HL-60 (cell line): ENCODE data around the gene CDH2.

ENCODE experiments used
- DNase-seq, 2 experiments: peaks; one replicate each; pipeline ENCODE4 v3.0.0-alpha.2; 2010 to 2020; ENCODE audit warnings: low read depth in 1 of 2, low spot score in 1 of 2
- H3K27ac ChIP-seq: fragments of 250-450 bp; sonication (Bioruptor Pico); replicated peaks from 2 replicates; pipeline ENCODE4 v1.5.1; 2020; ENCODE audit warnings: mild to moderate bottlenecking, moderate library complexity
- H3K27me3 ChIP-seq: fragments of 250-450 bp; sonication (Bioruptor Pico); 2 replicates; pipeline ENCODE4 v1.5.1; 2021; ENCODE audit warnings: mild to moderate bottlenecking, moderate library complexity; ENCODE audit not compliant: insufficient read depth, poor library complexity, severe bottlenecking
- H3K4me3 ChIP-seq: replicated peaks from 2 replicates; pipeline ENCODE4 v1.5.1; 2011; ENCODE audit warnings: mild to moderate bottlenecking, control low read depth, low read length; ENCODE audit not compliant: insufficient read depth
- GABPA ChIP-seq: IDR thresholded peaks from 2 replicates; pipeline ENCODE4 v1.6.1; 2012; ENCODE audit warnings: low read depth
- POLR2AphosphoS5 ChIP-seq: IDR thresholded peaks from 2 replicates; pipeline ENCODE4 v1.6.1; 2012; ENCODE audit warnings: low read depth
- SPI1 ChIP-seq: IDR thresholded peaks from 2 replicates; pipeline ENCODE4 v1.6.1; 2012; ENCODE audit warnings: low read depth, mild to moderate bottlenecking, borderline replicate concordance
- TF ChIP-seq, protein P1 (sequence below): IDR thresholded peaks from 2 replicates; pipeline ENCODE4 v1.6.1; 2012; ENCODE audit warnings: low read depth; ENCODE audit not compliant: insufficient replicate concordance
- TF ChIP-seq, protein P2 (sequence below): IDR thresholded peaks from one replicate; pipeline ENCODE4 v1.5.1; 2011; ENCODE audit warnings: low read length, control low read depth, inconsistent platforms; ENCODE audit not compliant: insufficient read depth

The CDH2 gene

DNA sequence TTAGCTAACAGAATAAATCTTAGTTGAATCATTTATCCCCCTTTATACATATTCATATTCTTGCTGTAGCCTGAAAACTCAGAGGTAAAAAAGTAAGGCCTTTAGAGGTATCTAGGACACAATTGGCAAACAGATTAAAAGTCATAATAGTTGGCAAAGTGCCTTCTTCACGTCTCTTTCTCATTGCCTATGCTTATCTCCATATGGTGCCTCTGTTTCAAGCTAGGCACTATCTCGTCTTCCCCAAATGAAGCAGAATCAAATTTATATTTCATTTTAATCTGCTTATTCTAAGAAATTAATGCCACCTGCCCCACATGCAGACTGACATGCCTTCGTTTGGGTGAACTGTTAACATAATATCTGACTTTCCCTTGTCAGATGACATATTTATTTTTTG lies 245.4 kb downstream of the CDH2 start:
- DNase-seq = no peak
- Histone ChIP-seq H3K27ac (no peak overlapping the region), H3K27me3 (no peaks in the 10 kb centered on the region), H3K4me3 (no peak overlapping the region)
- TF ChIP-seq POLR2AphosphoS5 (no peak), SPI1 (no peak), GABPA (no peak)
- TF ChIP-seq, protein P1, sequence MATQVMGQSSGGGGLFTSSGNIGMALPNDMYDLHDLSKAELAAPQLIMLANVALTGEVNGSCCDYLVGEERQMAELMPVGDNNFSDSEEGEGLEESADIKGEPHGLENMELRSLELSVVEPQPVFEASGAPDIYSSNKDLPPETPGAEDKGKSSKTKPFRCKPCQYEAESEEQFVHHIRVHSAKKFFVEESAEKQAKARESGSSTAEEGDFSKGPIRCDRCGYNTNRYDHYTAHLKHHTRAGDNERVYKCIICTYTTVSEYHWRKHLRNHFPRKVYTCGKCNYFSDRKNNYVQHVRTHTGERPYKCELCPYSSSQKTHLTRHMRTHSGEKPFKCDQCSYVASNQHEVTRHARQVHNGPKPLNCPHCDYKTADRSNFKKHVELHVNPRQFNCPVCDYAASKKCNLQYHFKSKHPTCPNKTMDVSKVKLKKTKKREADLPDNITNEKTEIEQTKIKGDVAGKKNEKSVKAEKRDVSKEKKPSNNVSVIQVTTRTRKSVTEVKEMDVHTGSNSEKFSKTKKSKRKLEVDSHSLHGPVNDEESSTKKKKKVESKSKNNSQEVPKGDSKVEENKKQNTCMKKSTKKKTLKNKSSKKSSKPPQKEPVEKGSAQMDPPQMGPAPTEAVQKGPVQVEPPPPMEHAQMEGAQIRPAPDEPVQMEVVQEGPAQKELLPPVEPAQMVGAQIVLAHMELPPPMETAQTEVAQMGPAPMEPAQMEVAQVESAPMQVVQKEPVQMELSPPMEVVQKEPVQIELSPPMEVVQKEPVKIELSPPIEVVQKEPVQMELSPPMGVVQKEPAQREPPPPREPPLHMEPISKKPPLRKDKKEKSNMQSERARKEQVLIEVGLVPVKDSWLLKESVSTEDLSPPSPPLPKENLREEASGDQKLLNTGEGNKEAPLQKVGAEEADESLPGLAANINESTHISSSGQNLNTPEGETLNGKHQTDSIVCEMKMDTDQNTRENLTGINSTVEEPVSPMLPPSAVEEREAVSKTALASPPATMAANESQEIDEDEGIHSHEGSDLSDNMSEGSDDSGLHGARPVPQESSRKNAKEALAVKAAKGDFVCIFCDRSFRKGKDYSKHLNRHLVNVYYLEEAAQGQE = no peak
- TF ChIP-seq, protein P2, sequence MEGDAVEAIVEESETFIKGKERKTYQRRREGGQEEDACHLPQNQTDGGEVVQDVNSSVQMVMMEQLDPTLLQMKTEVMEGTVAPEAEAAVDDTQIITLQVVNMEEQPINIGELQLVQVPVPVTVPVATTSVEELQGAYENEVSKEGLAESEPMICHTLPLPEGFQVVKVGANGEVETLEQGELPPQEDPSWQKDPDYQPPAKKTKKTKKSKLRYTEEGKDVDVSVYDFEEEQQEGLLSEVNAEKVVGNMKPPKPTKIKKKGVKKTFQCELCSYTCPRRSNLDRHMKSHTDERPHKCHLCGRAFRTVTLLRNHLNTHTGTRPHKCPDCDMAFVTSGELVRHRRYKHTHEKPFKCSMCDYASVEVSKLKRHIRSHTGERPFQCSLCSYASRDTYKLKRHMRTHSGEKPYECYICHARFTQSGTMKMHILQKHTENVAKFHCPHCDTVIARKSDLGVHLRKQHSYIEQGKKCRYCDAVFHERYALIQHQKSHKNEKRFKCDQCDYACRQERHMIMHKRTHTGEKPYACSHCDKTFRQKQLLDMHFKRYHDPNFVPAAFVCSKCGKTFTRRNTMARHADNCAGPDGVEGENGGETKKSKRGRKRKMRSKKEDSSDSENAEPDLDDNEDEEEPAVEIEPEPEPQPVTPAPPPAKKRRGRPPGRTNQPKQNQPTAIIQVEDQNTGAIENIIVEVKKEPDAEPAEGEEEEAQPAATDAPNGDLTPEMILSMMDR = no peak

DNA sequence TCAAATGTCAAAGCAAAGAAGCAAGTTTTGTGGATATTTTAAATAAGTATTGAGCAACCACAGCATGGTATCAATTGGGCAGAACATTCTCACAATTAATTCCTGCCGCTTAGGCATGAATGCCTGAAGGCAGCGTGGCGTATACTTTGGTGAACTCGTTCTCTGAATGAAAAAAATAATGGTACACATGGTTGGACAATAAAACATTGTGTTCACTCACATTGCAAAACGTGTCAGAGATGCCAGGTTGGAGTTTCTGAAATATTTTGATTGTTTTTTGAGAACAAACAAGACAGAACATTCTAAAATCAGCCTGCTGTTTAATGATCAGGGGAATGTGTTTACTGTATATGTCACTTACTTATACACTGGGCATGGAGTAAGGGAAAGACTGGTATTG lies 254.2 kb downstream of the CDH2 start:
- no peak for DNase-seq

DNA sequence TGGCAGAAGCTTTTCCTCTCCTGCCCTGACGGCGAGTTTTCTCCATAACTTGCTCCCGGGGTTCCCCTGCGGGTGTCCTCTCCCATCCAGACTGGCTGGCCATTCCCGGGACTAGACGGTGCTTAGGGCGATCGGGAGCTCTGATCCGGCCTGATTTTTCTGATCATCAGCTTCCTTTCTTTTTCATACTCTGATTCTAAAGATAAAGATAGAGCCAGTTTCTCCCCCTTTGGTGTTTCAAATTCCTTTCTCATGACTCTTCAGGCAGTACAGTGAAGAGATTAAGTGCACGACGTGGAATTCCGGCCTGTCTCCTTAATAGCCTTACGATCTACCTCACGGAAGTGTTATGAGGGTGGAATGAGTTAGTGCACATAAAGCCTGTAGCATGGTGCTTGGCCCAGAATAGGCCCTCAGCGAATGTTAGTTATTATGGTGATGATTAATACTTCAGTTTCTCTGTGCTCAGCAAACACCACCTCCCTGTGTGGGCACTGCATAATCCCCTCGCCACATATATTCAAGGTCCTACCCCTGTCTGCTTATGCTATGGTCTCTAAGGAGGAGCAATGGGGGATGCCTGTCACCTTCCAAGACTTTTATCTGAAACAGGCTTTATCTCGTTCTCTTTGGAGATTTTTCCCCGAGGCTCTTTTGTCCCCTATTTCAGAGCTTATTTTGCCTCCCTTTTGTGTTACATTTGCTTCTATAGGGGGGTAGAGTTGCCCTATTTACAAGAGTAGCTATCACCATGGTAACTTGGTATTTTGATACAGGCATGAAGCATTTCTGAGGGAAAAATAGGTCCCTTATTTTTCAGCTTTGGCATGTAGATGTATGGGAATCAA lies 254.8 kb downstream of the CDH2 start:
- Histone ChIP-seq H3K4me3 (no peak overlapping the region), H3K27ac (no peak overlapping the region)

More for the DNA sequence above, 254.2 kb downstream of the CDH2 start:
- Histone ChIP-seq H3K27ac (no peak overlapping the region), H3K4me3 (no peak overlapping the region), H3K27me3 (no peaks in the 10 kb centered on the region)
- TF ChIP-seq, protein P1 = no peak
- TF ChIP-seq POLR2AphosphoS5 (no peak), SPI1 (no peak), GABPA (no peak)
- TF ChIP-seq, protein P2 = no peak

More for the DNA sequence above, 254.8 kb downstream of the CDH2 start:
- no peak for DNase-seq
- no peaks in the 10 kb centered on the region for H3K27me3 ChIP-seq
- TF ChIP-seq SPI1 = no peak
- TF ChIP-seq, protein P2 = no peak
- no peak for TF ChIP-seq POLR2AphosphoS5
- no peak for TF ChIP-seq GABPA
- TF ChIP-seq, protein P1 = no peak
